Muscle of leg (tissue), 11 donors: ENCODE data around the gene LRRC57. TPM values are rescaled to one million over a fixed set of nuclear protein-coding genes. Genes with fewer than 3 reads are reported as not detected.
"Not testable (repeated sequence)": the region's sequence is repeated elsewhere in the genome, so short reads cannot be mapped to it uniquely, and the experiment has no call there.

Experiments
- DNase-seq: peaks from one replicate; pipeline ENCODE4 v3.0.0; 2013
- H3K27ac ChIP-seq: one replicate; pipeline ENCODE4 v1.5.1; 2013; ENCODE audit warnings: mild to moderate bottlenecking, low read length, control low read depth
- H3K27me3 ChIP-seq: one replicate; pipeline ENCODE4 v1.6.1; 2013; ENCODE audit warnings: low read length; ENCODE audit not compliant: control insufficient read depth, insufficient read depth
- H3K36me3 ChIP-seq: one replicate; pipeline ENCODE4 v1.6.1; 2013; ENCODE audit warnings: low read length; ENCODE audit not compliant: control insufficient read depth, insufficient read depth
- H3K4me1 ChIP-seq: one replicate; pipeline ENCODE4 v1.6.1; 2013; ENCODE audit warnings: low read length; ENCODE audit not compliant: control insufficient read depth, insufficient read depth
- H3K4me3 ChIP-seq: one replicate; pipeline ENCODE4 v1.5.1; 2013; ENCODE audit warnings: low read length, control low read depth
- H3K9me3 ChIP-seq: replicated peaks from 2 replicates; pipeline ENCODE4 v1.6.1; 2013; ENCODE audit warnings: low read depth, low read length; ENCODE audit not compliant: control insufficient read depth
- WGBS: methylation state at CpG from one replicate; pipeline ENCODE4 v1.1.5; 2013; ENCODE audit warnings: missing lambda C conversion rate; ENCODE audit not compliant: insufficient coverage; 5-methylcytosine and 5-hydroxymethylcytosine counted together
- polyA plus RNA-seq, 8 donors: library from polyadenylated mRNA; unstranded; fragments of 120-200 nt; gene quantifications; one replicate each; pipeline versions ENCODE4 v1.2.1 to v1.2.3, GENCODE V29; 2013; ENCODE audit warnings: inconsistent platforms in 1 of 8, low replicate concordance in 1 of 8; ENCODE audit not compliant: insufficient read length in 8 of 8, insufficient read depth in 1 of 8
- total RNA-seq: library from RNA; stranded (reverse); fragments of 120-200 nt; gene quantifications from one replicate; pipeline ENCODE4 v1.2.4, GENCODE V29; 2013

LRRC57 gene
- total and polyA plus RNA-seq, 9 donors, result 12.7 to 17.9 (median 14.1) TPM

- Histone ChIP-seq H3K9me3 (no peaks in the 10 kb centered on the region), H3K36me3 (peaks cover 13% of the 10 kb centered on the region), H3K27me3 (no peaks in the 10 kb centered on the region), H3K27ac (peak overlapping the region; percentile 60), H3K4me1 (peaks cover 34% of the 10 kb centered on the region), H3K4me3 (no peak overlapping the region)
- WGBS, result 33% methylated on average over 4 of the region's 8 CpGs
- no peak for DNase-seq
Measured at GRCh38 chr15:42582569-42583375, 34.2 kb upstream of the LRRC57 start.

DNA sequence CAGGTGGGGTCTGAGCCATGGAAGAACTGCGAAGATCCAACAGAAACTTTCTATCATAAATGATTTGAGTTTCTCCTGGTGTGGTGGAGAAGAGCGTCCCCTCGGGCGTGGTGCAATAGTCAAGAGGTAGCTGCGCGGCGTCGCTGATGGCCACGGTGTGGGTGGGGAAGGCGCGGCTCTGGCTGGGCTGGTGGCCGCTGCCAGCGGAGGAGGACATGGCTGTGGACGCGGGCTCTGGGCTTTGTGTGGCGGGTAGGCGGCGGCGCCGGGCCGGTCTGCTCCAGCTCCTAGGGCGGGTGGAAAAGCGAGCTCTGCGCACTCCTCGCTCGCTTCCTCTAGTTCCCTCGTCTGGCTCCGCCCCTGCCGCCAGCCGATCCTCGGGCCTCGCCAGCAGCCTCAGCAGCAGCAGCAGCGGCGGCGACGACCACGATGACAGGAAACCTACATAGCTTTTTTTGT lies 32.7 kb upstream of the LRRC57 start:
- H3K9me3 ChIP-seq, result no peaks in the 10 kb centered on the region
- WGBS, result 1% methylated on average over 30 of the region's 37 CpGs
- H3K4me3 ChIP-seq, result peak overlapping the region; percentile 43
- H3K4me1 ChIP-seq, result peaks cover 44% of the 10 kb centered on the region
- H3K36me3 ChIP-seq, result peaks cover 10% of the 10 kb centered on the region
- H3K27me3 ChIP-seq, result no peaks in the 10 kb centered on the region
- peak overlapping the region; percentile 77 for H3K27ac ChIP-seq
- DNase-seq, result peak; percentile 96

- H3K27me3 ChIP-seq, result no peaks in the 10 kb centered on the region
- peaks cover 48% of the 10 kb centered on the region for H3K4me1 ChIP-seq
- no peak for DNase-seq
- no CpG with 5 or more reads among the region's 2 CpGs for WGBS
- H3K9me3 ChIP-seq, result no peaks in the 10 kb centered on the region
- H3K36me3 ChIP-seq, result no peaks in the 10 kb centered on the region
- H3K27ac ChIP-seq, result no peak overlapping the region
- no peak overlapping the region for H3K4me3 ChIP-seq
Measured at GRCh38 chr15:42578984-42579537, 30.5 kb upstream of the LRRC57 start.

GRCh38 chr15:42577514-42578031 lies 29.0 kb upstream of the LRRC57 start:
- no peaks in the 10 kb centered on the region for H3K36me3 ChIP-seq
- peak overlapping the region; percentile 45 for H3K27ac ChIP-seq
- H3K4me3 ChIP-seq, result no peak overlapping the region
- no peaks in the 10 kb centered on the region for H3K27me3 ChIP-seq
- no peaks in the 10 kb centered on the region for H3K9me3 ChIP-seq
- no CpG with 5 or more reads among the region's 1 CpG for WGBS
- DNase-seq, result peak; percentile 87
- peaks cover 35% of the 10 kb centered on the region for H3K4me1 ChIP-seq

GRCh38 chr15:42576776-42577175 lies 28.2 kb upstream of the LRRC57 start:
- peaks cover 29% of the 10 kb centered on the region for H3K4me1 ChIP-seq
- H3K36me3 ChIP-seq, result no peaks in the 10 kb centered on the region
- no peaks in the 10 kb centered on the region for H3K27me3 ChIP-seq
- no peaks in the 10 kb centered on the region for H3K9me3 ChIP-seq
- no peak for DNase-seq
- H3K27ac ChIP-seq, result no peak overlapping the region
- peak overlapping the region; percentile 99 for H3K4me3 ChIP-seq
- WGBS, result 75% methylated on average over 1 of the region's 1 CpG

DNA sequence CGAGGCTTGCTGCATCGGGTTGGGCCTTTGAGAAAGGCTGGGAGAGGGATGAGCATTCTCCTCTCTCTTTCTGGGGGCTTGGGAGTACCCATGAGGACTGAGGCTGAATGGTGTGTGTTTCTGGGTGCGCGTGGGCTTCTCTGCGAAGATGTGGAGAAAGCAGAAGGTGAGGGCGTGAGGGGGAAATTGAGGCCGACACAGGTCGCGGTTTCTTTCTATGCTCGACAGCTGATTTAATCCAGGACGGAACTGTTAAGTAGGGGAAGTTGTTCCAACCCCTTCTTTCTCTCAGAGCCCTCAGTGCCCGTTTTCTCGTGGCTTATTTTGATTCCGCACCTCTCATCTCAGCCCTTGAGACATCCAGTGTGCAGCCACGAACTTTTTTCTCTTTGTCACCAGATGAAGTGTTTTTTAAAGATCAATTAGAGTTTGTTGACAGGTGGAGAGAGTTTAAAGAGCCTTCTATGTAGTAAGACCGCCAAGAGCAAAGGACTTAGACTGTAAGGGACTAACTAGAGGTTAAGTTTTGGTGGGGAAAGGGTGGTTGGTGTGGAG lies 27.5 kb upstream of the LRRC57 start:
- Histone ChIP-seq H3K36me3 (no peaks in the 10 kb centered on the region), H3K27ac (peak overlapping the region; percentile 93), H3K4me1 (peaks cover 24% of the 10 kb centered on the region), H3K9me3 (no peaks in the 10 kb centered on the region), H3K4me3 (peak overlapping the region; percentile 99), H3K27me3 (no peaks in the 10 kb centered on the region)
- 0% methylated on average over 1 of the region's 16 CpGs for WGBS
- DNase-seq, result no peak

DNA sequence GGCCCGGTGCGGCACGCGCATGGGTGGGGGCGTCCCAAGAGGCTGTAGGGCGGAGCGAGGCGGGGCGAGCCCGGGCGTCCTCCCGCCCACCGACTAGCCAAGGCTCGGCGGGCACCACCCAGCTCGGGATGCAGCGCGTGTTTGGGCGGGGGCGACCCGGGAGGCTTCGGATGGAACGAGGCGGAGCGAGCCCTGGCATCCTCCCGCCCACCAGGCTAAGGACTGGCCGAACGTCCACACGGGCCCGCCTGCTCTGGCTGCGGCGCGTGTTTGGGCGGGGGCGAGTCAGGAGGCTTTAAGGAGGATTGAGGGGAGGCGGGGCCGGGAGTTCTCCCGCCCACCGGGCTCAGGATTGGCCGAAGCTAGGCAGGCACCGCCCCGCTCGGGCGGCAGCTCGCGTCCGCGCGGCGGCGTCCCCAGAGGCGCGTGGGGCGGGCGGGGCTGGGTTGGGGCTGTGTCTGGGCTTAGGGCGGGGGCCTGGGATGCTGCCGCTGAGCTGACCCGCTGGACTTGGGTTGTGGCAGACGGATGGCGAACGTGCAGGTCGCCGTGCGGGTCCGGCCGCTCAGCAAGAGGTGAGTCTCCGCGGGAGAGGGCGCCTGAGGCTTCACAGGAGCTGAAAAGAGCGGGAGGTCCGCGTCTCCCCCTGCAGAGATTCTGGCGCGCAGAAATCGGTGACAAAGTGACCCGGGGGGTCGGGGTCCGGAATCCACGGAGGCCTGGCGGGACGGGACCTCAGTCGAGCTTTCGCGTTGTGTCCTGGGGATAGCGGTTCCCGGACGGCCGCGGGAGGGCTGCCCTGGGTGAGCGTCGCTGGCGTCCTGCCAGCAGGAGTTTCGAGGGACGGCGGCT lies 26.8 kb upstream of the LRRC57 start, which contains the start of gene STARD9:
Gene STARD9, plus strand, starts transcription at position 419 of the 852 bp plus-strand sequence. Its CDS starts 110 bp downstream, at position 529.
- H3K36me3 ChIP-seq, result no peaks in the 10 kb centered on the region
- H3K27ac ChIP-seq, result peak within 1 kb of the TSS; percentile 93
- peak within 1 kb of the TSS; percentile 99 for H3K4me3 ChIP-seq
- H3K9me3 ChIP-seq, result no peaks in the 10 kb centered on the region
- DNase-seq, result peak; percentile 99
- no peaks in the 10 kb centered on the region for H3K27me3 ChIP-seq
- WGBS, result under 1% methylated on average over 83 of the region's 95 CpGs
- peaks cover 20% of the 10 kb centered on the region for H3K4me1 ChIP-seq

- no peaks in the 10 kb centered on the region for H3K9me3 ChIP-seq
- WGBS, result 100% methylated on average over 1 of the region's 3 CpGs
- no peak for DNase-seq
- H3K36me3 ChIP-seq, result peaks cover 23% of the 10 kb centered on the region
- H3K4me3 ChIP-seq, result no peak overlapping the region
- no peaks in the 10 kb centered on the region for H3K27me3 ChIP-seq
- H3K4me1 ChIP-seq, result no peaks in the 10 kb centered on the region
- no peak overlapping the region for H3K27ac ChIP-seq
Measured at GRCh38 chr15:42558739-42559138, 10.1 kb upstream of the LRRC57 start.

DNA sequence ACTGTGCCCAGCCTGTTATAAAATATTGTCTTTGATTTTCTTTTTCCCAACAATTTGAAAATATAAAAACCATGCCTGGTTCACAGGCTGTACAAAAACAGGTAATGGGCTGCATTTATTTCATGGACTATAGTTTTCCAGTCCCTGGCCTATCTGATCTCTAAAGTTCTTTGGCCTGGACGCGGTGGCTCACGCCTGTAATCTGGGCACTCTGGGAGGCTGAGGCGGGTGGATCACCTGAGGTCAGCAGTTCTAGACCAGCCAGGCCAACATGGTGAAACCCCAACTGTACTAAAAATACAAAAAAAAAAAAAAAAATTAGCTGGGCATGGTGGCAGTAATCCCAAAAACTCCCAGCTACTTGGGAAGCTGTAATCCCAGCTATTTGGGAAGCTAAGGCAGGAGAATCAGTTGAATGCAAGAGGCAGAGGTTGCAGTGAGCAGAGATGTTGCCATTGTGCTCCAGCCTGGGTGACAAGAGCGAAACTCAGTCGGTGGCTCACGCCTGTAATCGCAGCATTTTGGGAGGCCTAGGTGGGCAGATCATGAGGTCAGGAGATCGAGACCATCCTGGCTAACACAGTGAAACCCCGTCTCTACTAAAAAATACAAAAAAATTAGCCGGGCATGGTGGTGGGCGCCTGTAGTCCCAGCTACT lies 8.1 kb upstream of the LRRC57 start:
- not testable (repeated sequence) for H3K4me3 ChIP-seq, H3K9me3 ChIP-seq, DNase-seq, H3K27me3 ChIP-seq, H3K4me1 ChIP-seq, H3K27ac ChIP-seq
- whole genome bisulfite sequencing, result 90% methylated on average over 3 of the region's 12 CpGs
- peaks cover 12% of the 10 kb centered on the region for H3K36me3 ChIP-seq
